SIG-M5 treated with dmso at 0.1 percent for 504 hours (cell line): ENCODE measurements around the gene TNFRSF4.
"Not testable (repeated sequence)": the region's sequence is repeated elsewhere in the genome, so short reads cannot be mapped to it uniquely, and the experiment has no call there.

Experiments used
- DNase-seq: peaks from one replicate; lab custom pipeline; 2025; ENCODE audit not compliant: unreplicated experiment; lab: John Stamatoyannopoulos, UW

Gene TNFRSF4

GRCh38 chr1:1204425-1204920, 9.5 kb downstream of the TNFRSF4 start:
- no peak for DNase-seq

DNA sequence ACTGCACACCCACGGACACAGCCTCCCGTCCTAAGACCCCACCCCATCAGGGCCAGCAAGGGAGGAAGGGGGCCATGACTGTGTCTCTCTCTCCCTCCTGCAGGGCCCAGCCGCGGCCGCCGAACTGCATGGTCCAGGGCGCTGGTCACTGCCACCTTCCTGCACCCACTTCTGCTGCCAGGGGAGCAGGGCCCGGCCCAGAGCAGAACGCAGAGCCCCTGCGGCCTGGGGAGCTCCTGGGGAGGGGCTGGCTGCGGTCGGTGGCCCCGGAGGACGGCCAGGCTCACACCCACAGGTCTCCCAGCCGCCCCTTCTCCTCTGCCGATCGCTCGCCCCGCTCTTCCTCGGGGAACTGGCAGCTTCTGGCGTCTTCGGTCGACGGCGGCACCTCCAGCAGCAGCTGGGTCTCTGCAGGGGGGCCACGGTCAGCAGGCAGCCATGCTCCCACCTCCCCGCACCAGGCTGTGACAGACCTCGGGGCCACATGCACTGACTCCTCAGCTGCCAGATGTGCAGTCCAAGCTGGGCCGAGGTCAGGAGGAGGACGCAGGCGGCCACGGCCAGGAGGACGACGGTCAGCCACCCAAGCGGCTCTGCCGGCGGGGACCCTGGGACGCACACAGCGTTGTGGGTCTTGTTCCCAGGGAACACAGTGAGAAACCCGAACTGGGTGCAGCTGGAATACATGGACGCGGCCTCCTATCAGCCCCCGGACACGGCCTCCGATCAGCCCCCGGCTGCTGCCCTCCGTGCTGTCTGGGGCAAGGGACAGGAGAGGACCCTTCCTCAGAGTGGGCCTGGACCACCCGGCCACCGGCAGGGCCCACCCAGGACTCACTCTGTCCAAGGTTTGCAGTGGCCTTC, 10.2 kb downstream of the TNFRSF4 start:
- DNase-seq, result no peak

DNA sequence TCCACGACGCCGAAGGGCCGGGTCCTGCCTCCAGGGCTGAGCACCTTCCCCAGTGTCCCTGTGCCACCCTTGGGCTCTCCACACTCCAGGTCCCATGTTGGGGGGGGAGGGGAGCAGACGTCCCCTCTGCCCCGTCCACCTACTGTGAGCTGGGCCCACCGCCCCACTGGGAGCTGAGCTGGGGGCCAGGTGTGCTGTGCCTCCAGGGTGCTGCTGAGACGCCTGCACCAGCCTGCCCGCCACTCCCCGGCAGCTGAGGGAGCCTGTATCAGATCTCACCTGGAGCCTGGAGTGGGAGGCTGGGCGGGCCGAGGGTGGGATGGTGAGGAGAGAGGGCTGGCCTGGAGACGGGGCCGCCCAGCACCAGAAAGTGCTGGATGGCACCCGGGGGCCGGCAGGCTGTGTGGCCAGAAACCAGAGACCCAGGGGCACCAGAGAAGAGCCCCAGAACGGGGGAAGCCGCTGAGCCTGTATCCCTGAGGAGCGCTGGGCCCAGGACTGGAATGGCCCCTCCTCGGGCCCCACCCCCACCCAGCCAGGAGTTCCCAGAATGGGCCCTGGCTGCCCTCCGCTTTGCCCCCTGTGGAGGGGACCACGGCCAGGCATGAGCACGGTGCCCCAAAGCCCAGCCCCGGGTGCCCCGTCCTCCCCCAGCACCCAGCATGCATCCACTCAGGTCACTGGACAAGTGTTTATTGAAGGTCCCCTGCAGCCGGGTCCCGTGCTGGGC, 11.0 kb downstream of the TNFRSF4 start:
- DNase-seq, result no peak

GRCh38 chr1:1200876-1201810, 12.8 kb downstream of the TNFRSF4 start:
- no peak for DNase-seq

- DNase-seq, result no peak
These were observed 13.7 kb downstream of the TNFRSF4 start for GRCh38 chr1:1199961-1200875.

DNA sequence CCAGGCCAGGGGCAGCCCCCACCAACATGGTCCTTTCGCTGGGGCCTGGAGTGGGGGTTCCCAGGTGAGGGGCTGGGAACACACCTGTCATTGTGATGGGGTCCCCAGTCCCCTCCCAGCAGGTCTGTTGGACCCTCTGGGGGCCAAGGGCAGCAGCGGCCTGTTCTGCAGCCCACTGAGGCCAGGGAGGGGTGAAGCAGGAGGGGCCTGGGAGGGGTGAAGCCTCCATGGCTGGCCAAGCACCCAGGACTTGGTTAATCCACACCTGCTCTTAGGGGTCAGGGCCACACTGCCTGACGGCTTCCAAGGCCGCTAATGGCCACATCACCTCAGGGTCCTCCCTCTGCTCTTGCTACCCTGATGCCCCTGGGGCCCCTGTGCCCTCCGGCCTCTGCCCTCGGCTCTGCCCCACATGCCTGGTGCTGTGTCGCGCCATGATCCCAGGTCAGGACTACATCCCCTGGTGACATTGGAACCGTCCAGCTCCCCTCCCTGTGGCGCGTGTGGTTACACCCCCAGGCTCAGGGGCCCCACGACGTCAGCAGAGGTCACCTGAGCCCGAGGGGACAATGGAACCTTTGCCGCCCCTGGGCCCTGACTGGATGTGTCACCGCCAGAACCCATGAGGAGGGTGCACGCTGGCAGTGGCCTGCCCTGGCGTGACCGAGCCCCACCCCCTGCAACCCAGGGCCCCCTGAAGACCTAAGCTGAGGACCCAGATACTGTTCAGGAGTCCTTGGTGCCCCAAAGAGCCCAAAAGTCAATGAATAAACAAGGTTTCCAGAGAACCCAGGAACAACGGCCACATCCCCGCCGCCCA, 14.6 kb downstream of the TNFRSF4 start:
- no peak for DNase-seq

DNA sequence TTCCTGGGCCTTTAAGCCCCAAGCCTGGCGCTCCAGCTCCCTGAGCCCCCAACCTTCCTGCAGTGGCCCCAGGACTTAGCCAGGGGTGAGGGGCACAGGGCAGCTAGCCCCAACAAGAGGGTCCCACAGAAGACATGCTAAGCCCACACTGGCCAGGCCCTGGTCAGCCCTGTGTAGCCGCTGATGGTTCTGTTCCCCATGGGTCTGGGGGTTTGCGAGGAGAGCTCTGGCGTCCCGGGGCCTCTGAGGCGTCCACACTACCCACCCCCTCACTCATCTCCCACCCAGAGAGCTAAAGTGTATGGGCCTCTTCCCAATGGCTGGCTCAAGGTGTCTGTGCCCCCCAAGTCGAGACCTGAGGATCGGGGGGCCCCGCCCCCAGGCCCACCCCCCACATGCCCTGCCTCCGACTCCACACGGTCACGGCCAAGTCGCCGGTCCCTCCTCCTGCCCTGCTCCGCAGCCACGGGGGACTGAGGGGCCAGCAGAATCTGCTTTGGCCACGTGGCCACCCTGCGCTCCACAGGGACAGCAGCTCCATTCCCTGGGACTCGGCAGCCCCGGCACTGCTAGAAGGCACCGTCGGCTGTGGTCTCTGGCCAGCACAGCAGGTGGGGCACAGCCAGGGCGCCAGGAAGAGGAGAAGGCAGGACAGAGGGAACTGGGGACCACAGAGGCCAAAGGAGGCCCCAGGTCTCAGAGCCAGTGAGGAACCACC, 15.4 kb downstream of the TNFRSF4 start:
- DNase-seq, result no peak

- DNase-seq, result no peak
These were observed 16.2 kb downstream of the TNFRSF4 start for GRCh38 chr1:1197551-1198422.

GRCh38 chr1:1197188-1197500, 16.8 kb downstream of the TNFRSF4 start:
- DNase-seq, result no peak

GRCh38 chr1:1196431-1197187, 17.3 kb downstream of the TNFRSF4 start:
- no peak for DNase-seq

DNA sequence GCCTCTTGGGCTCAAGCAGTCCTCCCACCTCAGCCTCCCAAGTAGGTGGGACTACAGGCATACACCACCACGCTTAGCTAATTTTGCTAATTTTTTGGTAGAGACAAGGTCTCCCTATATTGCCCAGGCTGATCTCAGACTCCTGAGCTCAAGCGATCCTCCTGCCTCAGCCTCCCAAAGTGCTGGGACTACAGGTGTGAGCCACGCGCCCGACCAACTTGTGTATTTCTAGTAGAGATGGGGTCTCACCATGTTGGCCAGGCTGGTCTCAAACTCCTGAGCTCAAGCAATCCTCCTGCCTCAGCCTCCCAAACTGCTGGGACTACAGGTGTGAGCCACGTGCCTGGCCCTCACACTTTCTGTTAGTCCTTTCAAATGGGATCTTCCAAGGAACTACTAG, 18.2 kb downstream of the TNFRSF4 start:
- not testable (repeated sequence) for DNase-seq

GRCh38 chr1:1194723-1195122, 19.2 kb downstream of the TNFRSF4 start:
- DNase-seq, result no peak

DNA sequence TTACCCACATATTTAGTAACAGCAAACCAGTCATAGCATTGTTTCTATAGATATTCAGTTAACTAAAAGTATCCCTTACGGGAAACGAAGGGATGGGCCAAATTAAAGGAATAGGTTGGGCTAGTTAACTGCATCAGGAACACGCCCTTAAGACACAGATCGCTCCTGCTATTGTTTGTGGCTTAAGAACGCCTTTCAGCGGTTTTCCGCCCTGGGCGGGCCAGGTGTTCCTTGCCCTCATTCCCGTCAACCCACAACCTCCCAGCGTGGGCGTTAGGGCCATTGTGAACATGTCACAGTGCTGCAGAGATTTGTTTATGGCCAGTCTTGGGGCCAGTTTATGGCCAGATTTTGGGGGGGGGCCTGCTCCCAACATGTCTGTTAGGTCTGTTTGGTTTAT, 22.2 kb downstream of the TNFRSF4 start:
- no peak for DNase-seq

- peak; percentile 56 for DNase-seq
These were observed 24.8 kb downstream of the TNFRSF4 start for GRCh38 chr1:1189111-1189510.

GRCh38 chr1:1187938-1188337, 26.0 kb downstream of the TNFRSF4 start:
- no peak for DNase-seq

DNA sequence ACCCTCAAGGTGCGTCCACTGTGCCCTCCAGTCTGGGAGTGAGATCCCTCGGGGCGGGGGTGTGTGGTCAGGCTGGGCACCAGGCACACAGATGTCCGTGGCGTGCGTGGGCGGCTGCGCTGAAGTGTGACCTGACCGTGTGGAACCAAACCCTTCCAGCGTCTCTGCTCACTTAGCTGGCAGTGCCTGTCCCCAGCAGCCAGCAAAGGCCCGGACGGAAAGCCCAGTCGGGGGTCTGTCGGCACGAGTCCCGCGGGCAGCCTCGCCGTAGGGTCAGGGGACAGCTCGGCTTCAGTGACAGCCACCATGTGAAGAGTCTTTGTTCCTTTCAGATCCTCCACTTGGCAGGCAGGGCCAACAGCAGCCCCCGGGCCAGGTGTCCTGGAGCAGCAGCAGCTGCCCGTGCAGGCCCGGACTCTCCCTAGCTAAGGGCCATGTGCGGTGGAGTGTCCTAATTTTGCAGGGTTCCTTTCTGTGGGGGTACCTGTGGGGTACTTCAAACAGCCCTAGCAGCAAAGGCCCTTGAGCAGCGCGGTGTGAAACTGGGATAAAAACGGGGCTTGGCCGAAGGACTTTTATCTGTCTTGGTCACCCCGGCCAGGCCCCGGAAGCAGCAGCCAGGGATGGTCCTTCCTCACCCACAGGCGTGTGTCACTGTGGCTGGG, 28.7 kb downstream of the TNFRSF4 start:
- no peak for DNase-seq
